ENCODE data around the gene RSAD2.
"Not testable (repeated sequence)": the region's sequence is repeated elsewhere in the genome, so short reads cannot be mapped to it uniquely, and the experiment has no call there.

Gene RSAD2

GRCh38 chr2:6877402-6878304 is at the start of gene RSAD2:
Gene RSAD2, plus strand, starts transcription at chr2:6877777. Its CDS starts 24 bp downstream, at chr2:6877801.
- DNase-seq, result peak; percentile 58 to 87

- peak; percentile 54 to 77 for DNase-seq
Observed at GRCh38 chr2:6828299-6828584, 49.3 kb upstream of the RSAD2 start.

GRCh38 chr2:6831229-6831628 is 46.3 kb upstream of the RSAD2 start:
- DNase-seq, result no peak

GRCh38 chr2:6832596-6833299 is 44.8 kb upstream of the RSAD2 start:
- peak in 1 of 2 donors; percentile 27 for DNase-seq

- DNase-seq, result no peak
Observed at GRCh38 chr2:6833300-6833604, 44.3 kb upstream of the RSAD2 start.

- peak in 1 of 2 donors; percentile 6 for DNase-seq
Observed at GRCh38 chr2:6834163-6834562, 43.4 kb upstream of the RSAD2 start.

GRCh38 chr2:6835467-6835866 is 42.1 kb upstream of the RSAD2 start:
- no peak for DNase-seq

- no peak for DNase-seq
Observed at GRCh38 chr2:6838673-6839319, 38.8 kb upstream of the RSAD2 start.

- no peak for DNase-seq
Observed at GRCh38 chr2:6841537-6842287, 35.9 kb upstream of the RSAD2 start.

GRCh38 chr2:6845312-6845711 is 32.3 kb upstream of the RSAD2 start:
- DNase-seq, result no peak

GRCh38 chr2:6845903-6846302 is 31.7 kb upstream of the RSAD2 start:
- peak in 1 of 2 donors; percentile 45 for DNase-seq

GRCh38 chr2:6846540-6846939 is 31.0 kb upstream of the RSAD2 start:
- DNase-seq, result no peak

- DNase-seq, result no peak
Observed at GRCh38 chr2:6846967-6847681, 30.5 kb upstream of the RSAD2 start.

GRCh38 chr2:6852195-6852594 is 25.4 kb upstream of the RSAD2 start:
- DNase-seq, result no peak

GRCh38 chr2:6854416-6854815 is 23.2 kb upstream of the RSAD2 start:
- DNase-seq, result no peak

GRCh38 chr2:6855860-6856547 is 21.6 kb upstream of the RSAD2 start:
- no peak for DNase-seq

GRCh38 chr2:6856548-6856920 is 21.0 kb upstream of the RSAD2 start:
- DNase-seq, result no peak

GRCh38 chr2:6858466-6859027 is 19.0 kb upstream of the RSAD2 start:
- DNase-seq, result not testable (repeated sequence)

GRCh38 chr2:6860296-6860695 is 17.3 kb upstream of the RSAD2 start:
- no peak for DNase-seq

- DNase-seq, result peak; percentile 65 to 68
Observed at GRCh38 chr2:6863792-6864191, 13.8 kb upstream of the RSAD2 start.

- no peak for DNase-seq
Observed at GRCh38 chr2:6864231-6864754, 13.3 kb upstream of the RSAD2 start.

Data from inflammatory macrophage treated with lipopolysaccharide for 1 hour (primary cell).